Neural progenitor cell (in vitro differentiated cells): ENCODE results near the gene LIG1.

Experiments used
- CTCF ChIP-seq: fragments of 200-600 bp; sonication (generic); IDR thresholded peaks from 2 replicates; pipeline ENCODE4 v1.5.1; 2017; ENCODE audit warnings: antibody characterized with exemption, mild to moderate bottlenecking
- EZH2 ChIP-seq: fragments of 200-600 bp; sonication (generic); IDR thresholded peaks from 2 replicates; pipeline ENCODE4 v1.6.1; 2017; ENCODE audit warnings: antibody characterized with exemption, mild to moderate bottlenecking, moderate library complexity
- EZH2phosphoT487 ChIP-seq: fragments of 200-600 bp; sonication (generic); IDR thresholded peaks from 2 replicates; pipeline ENCODE4 v1.6.1; 2017; ENCODE audit warnings: antibody characterized with exemption

DNA sequence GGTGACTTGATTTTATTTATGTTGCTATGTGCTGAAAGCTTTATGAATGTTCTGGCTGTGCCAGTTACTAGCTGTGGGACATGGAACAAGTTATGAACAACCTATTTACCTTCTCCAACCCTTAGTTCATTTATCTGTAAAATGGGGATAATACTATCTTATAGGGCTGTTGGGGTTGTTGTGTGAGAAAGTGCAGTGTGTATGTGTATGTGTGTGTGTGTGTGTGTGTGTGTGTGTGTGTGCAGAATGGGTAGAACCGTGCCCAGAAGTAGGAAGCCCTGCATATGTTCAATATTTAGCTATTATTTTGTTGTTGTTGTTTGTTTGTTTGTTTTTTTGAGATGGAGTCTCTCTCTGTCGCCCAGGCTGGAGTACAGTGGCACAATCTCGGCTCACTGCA is 20.7 kb upstream of the LIG1 start:
- TF ChIP-seq CTCF (no peak), EZH2 (no peak), EZH2phosphoT487 (no peak)
